Measurements from ENCODE around the gene SLC16A1.

Gene SLC16A1

GRCh38 chr1:112902221-112902620 lies 53.8 kb downstream of the SLC16A1 start:
- Histone ChIP-seq H3K9me2 (replicated peaks; ENCODE audit: insufficient read depth, low read length) (no peaks in the 10 kb centered on the region), H3K36me3 (ENCODE audit: low read length) (no peaks in the 10 kb centered on the region), H3K9ac (ENCODE audit: low read length) (no peak overlapping the region), H3K27ac (ENCODE audit: low read depth, low read length) (no peak overlapping the region), H3K9me3 (ENCODE audit: insufficient read depth, low read length) (no peaks in the 10 kb centered on the region), H2AFZ (ENCODE audit: low read depth, low read length, severe bottlenecking) (no peak overlapping the region), H3K4me2 (ENCODE audit: low read depth, low read length, poor library complexity, severe bottlenecking) (no peak overlapping the region), H3F3A (ENCODE audit: insufficient read depth) (no peaks in the 10 kb centered on the region), H3K27me3 (ENCODE audit: low read length) (no peaks in the 10 kb centered on the region), H3K79me2 (ENCODE audit: insufficient read depth, low read length) (no peaks in the 10 kb centered on the region), H4K20me1 (ENCODE audit: low read depth, low read length) (no peaks in the 10 kb centered on the region), H3K4me3 (ENCODE audit: insufficient read depth, low read length, poor library complexity, severe bottlenecking) (no peak overlapping the region)
- TF ChIP-seq EZH2phosphoT487 (conservative IDR thresholded peaks at IDR 0.05; ENCODE audit: low read length): no peak
- TF ChIP-seq, protein P1, sequence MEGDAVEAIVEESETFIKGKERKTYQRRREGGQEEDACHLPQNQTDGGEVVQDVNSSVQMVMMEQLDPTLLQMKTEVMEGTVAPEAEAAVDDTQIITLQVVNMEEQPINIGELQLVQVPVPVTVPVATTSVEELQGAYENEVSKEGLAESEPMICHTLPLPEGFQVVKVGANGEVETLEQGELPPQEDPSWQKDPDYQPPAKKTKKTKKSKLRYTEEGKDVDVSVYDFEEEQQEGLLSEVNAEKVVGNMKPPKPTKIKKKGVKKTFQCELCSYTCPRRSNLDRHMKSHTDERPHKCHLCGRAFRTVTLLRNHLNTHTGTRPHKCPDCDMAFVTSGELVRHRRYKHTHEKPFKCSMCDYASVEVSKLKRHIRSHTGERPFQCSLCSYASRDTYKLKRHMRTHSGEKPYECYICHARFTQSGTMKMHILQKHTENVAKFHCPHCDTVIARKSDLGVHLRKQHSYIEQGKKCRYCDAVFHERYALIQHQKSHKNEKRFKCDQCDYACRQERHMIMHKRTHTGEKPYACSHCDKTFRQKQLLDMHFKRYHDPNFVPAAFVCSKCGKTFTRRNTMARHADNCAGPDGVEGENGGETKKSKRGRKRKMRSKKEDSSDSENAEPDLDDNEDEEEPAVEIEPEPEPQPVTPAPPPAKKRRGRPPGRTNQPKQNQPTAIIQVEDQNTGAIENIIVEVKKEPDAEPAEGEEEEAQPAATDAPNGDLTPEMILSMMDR (IDR thresholded peaks at IDR 0.05; ENCODE audit: insufficient read depth, low read length, poor library complexity, severe bottlenecking): no peak

GRCh38 chr1:112901387-112901786 lies 54.6 kb downstream of the SLC16A1 start:
- Histone ChIP-seq H3K79me2 (ENCODE audit: insufficient read depth, low read length) (no peaks in the 10 kb centered on the region), H2AFZ (ENCODE audit: low read depth, low read length, severe bottlenecking) (no peak overlapping the region), H3K9ac (ENCODE audit: low read length) (no peak overlapping the region), H3K4me2 (ENCODE audit: low read depth, low read length, poor library complexity, severe bottlenecking) (no peak overlapping the region), H3F3A (ENCODE audit: insufficient read depth) (no peaks in the 10 kb centered on the region), H3K9me3 (ENCODE audit: insufficient read depth, low read length) (no peaks in the 10 kb centered on the region; the same call in 1 of the 2 replicates), H4K20me1 (ENCODE audit: low read depth, low read length) (no peaks in the 10 kb centered on the region), H3K27ac (ENCODE audit: low read depth, low read length) (no peak overlapping the region), H3K4me3 (ENCODE audit: insufficient read depth, low read length, poor library complexity, severe bottlenecking) (no peak overlapping the region), H3K36me3 (ENCODE audit: low read length) (no peaks in the 10 kb centered on the region), H3K27me3 (ENCODE audit: low read length) (no peaks in the 10 kb centered on the region), H3K9me2 (replicated peaks; ENCODE audit: insufficient read depth, low read length) (no peaks in the 10 kb centered on the region)
- TF ChIP-seq EZH2phosphoT487 (conservative IDR thresholded peaks at IDR 0.05; ENCODE audit: low read length): no peak
- TF ChIP-seq, protein P1 (IDR thresholded peaks at IDR 0.05; ENCODE audit: insufficient read depth, low read length, poor library complexity, severe bottlenecking): no peak

DNA sequence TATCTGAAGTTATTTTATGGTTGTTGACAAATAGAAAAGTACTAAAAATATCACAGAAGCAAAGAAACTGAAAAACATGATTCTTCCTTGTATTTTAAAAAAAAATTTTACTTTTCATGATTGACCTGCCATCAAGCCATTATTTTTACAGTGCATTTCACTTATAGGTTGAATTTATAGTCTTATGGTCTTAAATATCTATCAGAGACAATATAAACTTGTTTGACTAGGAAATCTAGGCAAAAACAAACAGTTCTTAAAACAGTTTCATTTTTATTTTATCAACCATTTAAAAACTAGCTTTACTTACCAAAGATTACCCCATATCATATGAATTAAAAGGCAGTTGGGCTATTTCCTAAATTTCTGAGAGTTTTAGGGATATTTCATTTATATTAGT lies 59.2 kb downstream of the SLC16A1 start:
- Histone ChIP-seq H3K27me3 (ENCODE audit: low read length) (no peaks in the 10 kb centered on the region), H3K9me2 (replicated peaks; ENCODE audit: insufficient read depth, low read length) (no peaks in the 10 kb centered on the region), H2AFZ (ENCODE audit: low read depth, low read length, severe bottlenecking) (no peak overlapping the region), H3K79me2 (ENCODE audit: insufficient read depth, low read length) (no peaks in the 10 kb centered on the region), H3K36me3 (ENCODE audit: low read length) (no peaks in the 10 kb centered on the region), H4K20me1 (ENCODE audit: low read depth, low read length) (no peaks in the 10 kb centered on the region), H3K4me2 (ENCODE audit: low read depth, low read length, poor library complexity, severe bottlenecking) (no peak overlapping the region), H3K9ac (ENCODE audit: low read length) (no peak overlapping the region), H3K27ac (ENCODE audit: low read depth, low read length) (no peak overlapping the region), H3K9me3 (ENCODE audit: insufficient read depth, low read length) (no peaks in the 10 kb centered on the region; the same call in 1 of the 2 replicates), H3K4me3 (ENCODE audit: insufficient read depth, low read length, poor library complexity, severe bottlenecking) (no peak overlapping the region), H3F3A (ENCODE audit: insufficient read depth) (no peaks in the 10 kb centered on the region)
- TF ChIP-seq EZH2phosphoT487 (conservative IDR thresholded peaks at IDR 0.05; ENCODE audit: low read length): no peak
- TF ChIP-seq, protein P1 (IDR thresholded peaks at IDR 0.05; ENCODE audit: insufficient read depth, low read length, poor library complexity, severe bottlenecking): no peak
